ENCODE measurements around the gene DRAP1.

- no peak for TF ChIP-seq NFIC (IDR thresholded peaks at IDR 0.05)
- TF ChIP-seq CREB1 (IDR thresholded peaks at IDR 0.05; ENCODE audit: low read depth): no peak
Measured at GRCh38 chr11:65891219-65892136, 27.7 kb upstream of the DRAP1 start.
